Stimulated activated CD8-positive, alpha-beta memory T cell treated with anti-CD3 and anti-CD28 coated beads, Interleukin-4, amount 100 ng/mL, for 24 hours (primary cell): Measurements from ENCODE around the gene TNFSF4.
"Not testable (repeated sequence)": the region's sequence is repeated elsewhere in the genome, so short reads cannot be mapped to it uniquely, and the experiment has no call there.

Source experiments
- DNase-seq: peaks from one replicate; pipeline ENCODE4 v3.0.0-alpha.2; 2020; ENCODE audit warnings: low read depth

TNFSF4 gene, protein sequence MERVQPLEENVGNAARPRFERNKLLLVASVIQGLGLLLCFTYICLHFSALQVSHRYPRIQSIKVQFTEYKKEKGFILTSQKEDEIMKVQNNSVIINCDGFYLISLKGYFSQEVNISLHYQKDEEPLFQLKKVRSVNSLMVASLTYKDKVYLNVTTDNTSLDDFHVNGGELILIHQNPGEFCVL

DNA sequence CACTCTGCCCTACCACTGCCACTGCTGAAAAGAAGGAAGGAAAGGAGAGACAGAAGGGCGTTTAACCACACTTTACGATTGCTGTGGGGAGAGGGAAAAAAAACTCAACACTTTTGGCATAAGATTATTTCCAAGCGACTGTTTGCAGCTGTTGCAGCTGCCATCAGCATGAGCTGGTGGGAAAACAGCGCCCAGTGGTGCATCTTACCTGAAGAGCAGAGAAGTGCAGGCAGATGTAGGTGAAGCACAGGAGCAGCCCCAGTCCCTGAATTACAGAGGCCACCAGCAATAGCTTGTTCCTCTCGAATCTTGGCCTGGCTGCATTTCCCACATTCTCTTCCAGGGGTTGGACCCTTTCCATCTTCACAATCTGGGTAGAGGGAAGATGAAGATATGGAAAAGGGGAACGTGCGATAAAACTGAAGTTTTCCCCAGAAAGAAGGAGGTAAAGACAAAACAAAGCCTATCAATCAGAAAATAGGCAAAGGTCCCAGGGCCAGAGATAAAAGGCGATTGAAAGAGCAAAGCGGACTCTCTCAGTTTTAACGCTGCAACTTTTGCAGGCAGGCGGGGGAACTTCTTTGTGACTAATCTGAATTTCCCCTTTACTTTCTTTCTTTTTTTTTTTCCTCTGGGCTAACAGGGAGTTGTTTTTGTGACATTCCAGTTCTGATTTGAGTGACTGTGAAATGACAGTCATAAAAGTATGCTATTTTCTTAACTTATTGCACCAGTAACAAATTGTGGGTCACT is at the start of gene TNFSF4:
TNFSF4 (minus strand) TSS at position 516 of the 753 bp plus-strand sequence; CDS start at position 361, 155 bp downstream.
- DNase-seq = no peak

DNA sequence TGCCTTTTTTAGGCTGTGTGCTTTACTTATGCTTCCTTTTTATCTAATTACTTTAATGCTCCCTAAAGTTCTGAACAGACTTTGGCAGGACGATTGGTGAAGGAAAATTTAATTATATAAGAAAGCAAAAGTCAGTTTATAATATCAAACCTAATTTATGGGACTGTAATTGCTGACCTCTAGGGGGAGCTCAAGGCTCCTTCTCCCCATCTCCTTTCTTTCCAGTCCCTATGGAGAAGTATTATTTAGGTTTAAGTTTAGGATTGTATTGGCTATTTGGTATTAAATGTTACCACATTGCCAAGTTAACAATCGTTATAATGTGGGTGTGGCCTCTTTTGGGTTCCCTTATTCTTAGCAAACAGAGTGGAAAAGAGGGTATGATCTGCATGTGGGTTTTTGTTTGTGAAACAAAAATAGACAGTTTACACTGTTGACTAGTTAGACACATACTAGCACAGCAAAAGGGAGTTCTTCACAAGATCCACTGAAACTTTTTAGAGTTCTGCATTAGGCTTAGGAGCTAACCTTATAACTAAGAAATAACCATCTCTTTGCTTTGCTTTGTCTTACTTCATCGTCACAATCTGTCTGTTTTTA is 48.2 kb upstream of the TNFSF4 start:
- no peak for DNase-seq

DNA sequence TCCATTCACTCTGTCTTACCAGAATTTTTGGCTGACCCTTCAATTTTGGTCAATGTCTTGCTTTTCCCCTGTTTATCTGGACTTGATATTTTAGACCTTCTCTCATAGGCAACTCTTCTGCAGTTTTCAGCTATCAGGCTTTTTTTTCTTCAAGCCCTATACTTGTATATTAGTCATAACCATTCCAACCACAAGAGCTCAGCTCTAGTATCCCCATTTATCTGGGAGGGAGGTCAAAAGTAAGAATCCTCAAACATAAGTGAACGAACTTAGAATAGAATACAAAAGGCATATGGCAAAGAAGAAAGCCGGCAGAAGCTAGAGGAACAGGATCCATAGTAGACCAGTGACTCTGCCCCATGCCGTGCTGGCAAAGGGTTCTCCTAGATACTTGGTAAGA is 45.9 kb upstream of the TNFSF4 start:
- no peak for DNase-seq

DNA sequence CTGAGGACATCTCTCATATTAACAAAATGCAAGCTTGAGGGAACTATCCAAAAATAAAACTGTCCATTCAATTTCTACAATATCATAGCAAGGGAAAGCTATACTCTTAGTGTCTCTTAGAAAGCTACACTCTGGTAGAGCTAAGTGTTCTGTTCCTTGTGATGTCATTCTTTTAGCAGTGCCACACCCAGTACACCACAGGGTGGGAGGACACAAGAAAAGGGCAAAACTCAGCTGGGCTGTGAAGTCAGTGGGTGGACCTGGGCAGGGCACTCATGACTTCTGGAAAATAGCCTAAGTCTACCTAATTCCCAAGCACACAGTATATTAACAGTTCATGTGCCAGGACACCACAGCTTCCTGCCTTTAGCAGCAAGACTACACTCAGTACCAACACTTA is 42.2 kb upstream of the TNFSF4 start:
- no peak for DNase-seq

DNA sequence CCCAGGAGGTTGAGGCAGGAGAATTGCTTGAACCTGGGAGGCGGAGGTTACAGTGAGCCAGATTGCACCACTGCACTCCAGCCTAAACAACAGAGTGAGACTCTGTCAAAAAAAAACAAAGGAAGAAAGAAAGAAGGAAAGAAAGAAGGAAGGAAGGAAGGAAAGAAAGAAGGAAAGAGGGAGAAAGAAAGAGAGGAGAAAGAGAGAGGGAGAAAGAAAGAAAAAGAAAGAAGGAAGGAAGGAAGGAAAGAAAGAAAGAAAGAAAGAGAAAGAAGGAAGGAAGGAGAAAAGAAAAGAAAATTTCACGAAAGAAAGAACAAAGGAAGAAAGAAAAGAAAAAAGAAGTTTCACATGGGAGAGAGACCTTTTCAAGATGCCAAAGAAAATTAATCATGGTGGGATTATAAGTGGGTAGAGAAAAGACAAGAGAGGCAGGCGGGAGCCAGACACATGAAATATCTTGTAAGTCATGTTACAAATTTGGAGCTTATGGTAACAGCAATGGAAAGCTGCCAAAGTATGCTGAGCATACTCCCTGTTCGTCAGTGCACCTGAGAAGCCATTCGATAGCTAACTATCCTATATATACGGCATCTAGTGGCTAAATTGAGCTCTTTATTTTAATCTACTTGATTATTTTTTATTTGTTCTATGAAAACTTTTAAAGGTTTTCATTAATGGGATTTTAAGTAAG is 41.3 kb upstream of the TNFSF4 start:
- no peak for DNase-seq

DNA sequence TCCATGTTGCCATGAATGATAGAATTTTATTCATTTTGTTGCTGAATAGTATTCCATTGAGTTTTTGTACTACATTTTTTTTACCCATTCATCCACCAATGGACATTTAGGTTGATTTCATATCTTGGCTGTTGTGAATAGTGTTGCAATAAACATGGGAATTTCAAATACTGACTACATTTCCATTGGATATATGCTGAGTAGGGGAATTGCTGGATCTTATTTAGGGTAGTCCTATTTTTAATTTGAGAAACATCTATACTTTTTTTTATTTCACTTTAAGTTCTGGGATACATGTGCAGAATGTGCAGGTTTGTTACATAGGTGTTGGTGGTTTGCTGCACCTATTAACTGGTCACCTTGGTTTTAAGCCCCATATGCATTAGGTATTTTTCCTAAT is 38.8 kb upstream of the TNFSF4 start:
- no peak for DNase-seq

DNA sequence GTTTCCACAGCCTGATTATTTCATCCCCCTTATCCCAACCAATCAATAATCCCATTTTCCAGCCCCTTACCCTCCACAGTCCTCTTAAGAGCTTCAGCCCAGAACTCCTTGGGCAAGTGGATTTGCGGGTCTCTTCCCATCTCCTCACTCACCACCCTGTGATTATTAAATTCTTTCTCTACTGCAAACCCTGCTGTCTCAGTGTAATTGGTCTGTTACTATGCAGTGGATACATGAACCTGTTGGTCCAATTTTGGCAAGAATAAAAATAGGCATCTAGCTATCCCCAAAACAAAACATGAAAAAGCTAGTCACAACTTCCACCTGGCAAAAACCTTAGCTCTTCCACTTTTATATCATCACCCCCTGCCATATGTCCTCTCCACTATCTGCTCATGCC is 36.2 kb upstream of the TNFSF4 start:
- no peak for DNase-seq

DNA sequence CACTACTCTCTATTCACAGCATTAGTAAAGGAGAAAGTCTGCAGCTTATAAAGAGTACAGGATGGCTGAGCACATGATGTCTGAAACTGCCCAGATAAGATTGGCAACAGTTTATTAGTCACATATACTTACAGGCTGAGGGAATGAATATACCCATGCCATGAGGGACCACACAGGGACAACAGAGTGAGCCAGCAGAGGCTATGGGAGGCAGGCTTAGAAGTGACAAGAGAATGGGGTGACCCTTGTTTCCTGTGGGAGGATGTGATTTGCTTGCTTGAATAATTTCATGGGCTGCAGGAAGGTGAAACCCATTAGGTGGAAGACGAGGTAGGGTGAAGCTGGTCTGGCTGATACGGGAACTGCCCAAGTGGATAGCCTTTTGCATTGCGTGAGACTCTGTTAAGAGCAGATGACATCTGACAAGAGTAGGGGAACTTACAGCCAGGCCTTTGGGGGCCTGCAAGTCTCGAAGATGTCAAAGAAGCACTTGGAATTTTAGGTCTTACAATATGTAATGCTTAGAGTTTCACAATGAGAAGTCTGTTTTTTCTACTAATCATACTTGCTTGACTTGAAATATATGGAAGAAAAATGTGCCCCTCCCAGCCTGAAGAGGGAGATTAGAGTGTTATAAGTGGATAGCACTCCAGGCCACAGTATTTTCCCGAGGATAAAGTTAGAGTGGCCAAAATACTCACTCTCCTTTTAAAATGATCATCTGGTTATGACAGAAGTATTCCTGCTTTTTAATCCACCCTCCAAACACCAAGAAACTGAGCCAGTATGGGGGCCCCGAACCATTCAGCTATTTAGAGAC is 34.6 kb upstream of the TNFSF4 start:
- DNase-seq = no peak

DNA sequence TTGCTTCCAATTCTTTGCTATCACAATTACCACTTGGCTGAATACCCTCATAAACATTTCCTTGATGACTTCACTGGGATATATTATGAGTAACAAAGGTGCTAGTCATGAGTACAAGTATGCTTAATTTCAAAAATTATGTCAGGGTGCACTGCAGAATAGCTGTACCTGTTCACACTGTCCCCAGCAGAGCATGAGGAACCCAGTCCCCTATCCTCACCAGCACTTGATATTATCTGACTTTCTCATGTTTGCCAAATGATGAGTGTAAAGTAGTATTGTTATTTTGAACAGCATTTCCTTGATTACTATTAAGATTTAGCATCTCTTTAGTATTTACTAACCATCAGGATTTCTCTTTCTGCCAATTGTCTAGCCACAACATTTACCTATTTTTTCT is 33.5 kb upstream of the TNFSF4 start:
- DNase-seq = no peak

DNA sequence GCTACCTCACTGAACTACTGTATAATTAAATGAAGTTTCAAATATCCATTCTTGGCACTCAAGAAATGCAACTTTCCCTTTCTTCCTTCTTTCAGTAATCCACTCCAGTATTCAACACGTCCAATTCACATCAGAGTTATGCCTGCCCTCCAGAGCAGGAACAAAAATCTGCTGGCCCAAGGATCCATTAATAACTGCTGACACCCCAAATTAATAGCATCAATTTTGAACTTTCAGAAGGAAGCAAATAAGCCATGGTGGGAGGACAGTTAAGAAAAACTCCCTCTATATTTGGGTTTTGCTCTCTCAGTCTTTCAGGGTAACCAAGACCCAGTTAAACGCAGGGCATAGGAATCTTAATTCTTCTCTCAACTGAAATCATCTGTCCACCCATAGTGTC is 31.9 kb upstream of the TNFSF4 start:
- no peak for DNase-seq

DNA sequence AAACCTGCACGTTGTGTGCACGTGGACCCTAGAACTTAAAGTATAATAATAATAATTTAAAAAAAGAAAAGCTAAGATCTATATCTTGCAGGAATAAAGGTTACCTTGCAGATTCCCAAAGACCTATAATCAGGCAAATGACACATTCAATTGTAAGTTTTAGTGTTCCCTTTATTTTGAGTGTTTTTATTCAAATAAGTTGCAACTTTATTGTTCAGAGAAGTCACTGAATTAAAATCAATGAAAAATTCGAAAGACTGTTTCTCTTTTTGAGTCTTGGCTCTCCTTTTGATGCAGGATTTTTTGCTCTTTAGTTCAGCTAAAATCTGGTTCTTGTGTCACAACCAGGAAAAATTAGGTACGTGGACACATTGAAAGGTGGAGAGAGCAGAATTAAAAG is 27.8 kb upstream of the TNFSF4 start:
- DNase-seq = no peak

DNA sequence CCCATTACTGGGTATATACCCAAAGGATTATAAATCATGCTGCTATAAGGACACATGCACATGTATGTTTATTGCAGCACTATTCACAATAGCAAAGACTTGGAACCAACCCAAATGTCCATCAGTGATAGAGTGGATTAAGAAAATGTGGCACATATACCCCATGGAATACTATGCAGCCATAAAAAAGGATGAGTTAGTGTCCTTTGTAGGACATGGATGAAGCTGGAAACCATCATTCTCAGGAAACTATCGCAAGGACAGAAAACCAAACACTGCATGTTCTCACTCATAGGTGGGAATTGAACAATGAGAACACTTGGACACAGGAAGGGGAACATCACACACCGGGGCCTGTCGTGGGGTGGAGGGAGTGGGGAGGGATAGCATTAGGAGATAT is 27.3 kb upstream of the TNFSF4 start:
- DNase-seq = not testable (repeated sequence)

DNA sequence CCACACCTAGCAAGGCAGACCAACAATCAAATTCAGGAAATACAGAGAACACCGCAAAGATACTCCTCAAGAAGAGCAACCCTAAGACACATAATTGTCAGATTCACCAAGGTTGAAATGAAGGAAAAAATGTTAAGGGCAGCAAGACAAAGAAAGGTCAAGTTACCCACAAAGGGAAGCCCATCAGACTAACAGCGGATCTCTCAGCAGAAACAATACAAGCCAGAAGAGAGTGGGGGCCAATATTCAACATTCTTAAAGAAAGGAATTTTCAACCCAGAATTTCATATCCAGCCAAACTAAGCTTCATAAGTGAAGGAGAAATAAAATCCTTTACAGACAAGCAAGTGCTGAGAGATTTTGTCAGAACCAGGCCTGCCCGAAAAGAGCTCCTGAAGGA is 21.9 kb upstream of the TNFSF4 start:
- DNase-seq = not testable (repeated sequence)

DNA sequence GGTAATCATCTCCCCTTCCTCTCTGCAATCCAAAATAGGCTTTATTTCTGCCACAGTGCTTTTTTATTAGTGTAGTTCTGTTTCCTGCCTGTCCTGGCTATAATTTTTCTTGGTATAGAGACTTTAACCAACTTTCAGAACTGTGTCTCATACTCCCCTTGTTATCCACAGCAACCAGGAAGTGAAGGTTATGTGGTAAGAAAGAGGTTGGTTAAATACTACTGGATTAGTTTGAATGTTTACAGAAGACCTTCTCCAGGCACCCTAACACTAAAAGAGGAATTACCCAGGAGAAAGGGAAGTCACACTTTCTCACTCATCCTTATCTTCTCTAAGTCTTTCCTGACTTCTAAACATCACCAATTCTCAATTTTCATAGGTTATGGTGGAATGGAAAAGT is 17.8 kb upstream of the TNFSF4 start:
- DNase-seq = no peak

DNA sequence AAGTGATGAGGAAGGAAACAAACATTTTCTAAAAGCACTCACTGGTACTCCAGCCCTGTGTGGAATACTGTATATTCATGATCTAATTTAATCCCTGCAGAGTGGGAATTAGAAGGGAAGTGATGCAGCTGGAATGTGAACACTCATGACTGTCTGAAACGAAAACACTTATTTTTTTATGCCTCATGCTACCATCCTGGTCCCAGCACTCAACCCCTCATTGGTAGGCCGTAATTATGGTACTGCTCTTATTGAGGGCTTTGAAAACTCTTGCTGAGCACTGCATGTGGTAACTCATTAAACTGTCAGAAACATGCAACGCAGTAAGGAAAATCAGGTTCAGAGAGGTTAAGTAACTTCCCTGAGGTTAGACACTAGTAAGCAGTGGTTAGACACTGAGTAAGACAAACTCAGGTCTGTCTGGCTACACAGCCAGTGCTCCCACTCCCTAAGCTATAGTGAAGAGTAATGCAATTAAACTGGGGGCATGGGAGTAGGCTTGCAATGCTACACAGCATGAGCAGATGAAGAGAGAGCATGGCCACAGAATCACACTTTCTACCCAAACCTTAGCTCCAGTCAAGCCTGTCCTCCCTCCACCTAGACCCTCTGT is 17.3 kb upstream of the TNFSF4 start:
- DNase-seq = no peak

DNA sequence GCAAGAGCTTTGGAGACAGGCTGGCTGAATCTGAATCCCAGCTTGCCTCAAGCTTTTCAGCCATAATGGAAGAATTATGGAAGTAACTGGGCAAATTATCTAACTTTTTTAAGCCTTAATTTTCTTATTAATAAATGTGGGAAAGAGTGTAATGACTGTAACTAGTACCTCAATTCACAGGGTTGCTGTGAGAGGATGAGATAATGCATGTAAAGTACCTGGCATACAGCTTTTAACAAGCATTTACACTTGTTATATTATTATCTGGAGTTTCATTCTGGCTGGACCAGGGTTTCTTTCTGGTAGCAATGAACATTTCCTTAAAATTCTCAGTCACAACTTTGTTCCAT is 15.9 kb upstream of the TNFSF4 start:
- DNase-seq = no peak

DNA sequence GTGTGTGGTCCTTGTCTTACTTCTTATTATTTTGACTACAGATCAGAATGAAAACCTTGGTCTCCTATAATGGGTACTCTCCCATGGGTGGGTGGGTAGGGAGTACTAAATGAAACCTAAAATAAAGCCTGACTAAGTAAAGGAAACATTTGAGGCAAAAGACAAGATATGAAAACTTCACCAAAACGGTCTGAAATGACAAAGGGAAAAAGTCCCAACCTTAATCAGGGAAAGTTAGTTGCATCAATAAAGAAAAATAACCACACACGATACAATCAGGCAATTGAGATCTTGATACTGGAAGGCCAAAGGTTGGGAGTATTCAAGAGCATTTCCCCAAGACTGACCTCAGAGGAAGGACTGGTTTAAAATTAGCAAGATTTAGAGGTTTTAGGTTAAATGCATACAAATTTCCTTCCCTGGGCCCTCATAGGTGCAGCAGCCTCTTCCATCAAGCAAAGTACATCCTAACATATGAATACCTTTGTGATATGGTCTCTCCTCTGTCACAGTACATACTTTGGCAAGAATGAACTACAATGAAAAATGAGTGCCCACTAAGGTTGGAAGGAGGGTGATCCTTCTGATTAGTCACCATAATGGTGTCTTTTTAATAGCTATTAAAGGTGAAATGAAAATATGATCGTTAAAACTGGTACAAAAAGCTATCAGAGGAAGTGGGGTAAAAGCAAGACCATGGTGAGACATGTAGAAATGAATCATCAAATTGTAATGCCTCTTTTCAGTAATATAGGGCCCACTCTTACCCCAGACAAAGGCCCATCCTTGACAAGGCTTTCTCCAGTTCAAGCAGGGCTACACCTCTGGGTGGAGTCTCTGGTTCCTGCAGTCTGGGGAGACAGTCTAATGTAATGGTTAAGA is 15.3 kb upstream of the TNFSF4 start:
- no peak for DNase-seq

DNA sequence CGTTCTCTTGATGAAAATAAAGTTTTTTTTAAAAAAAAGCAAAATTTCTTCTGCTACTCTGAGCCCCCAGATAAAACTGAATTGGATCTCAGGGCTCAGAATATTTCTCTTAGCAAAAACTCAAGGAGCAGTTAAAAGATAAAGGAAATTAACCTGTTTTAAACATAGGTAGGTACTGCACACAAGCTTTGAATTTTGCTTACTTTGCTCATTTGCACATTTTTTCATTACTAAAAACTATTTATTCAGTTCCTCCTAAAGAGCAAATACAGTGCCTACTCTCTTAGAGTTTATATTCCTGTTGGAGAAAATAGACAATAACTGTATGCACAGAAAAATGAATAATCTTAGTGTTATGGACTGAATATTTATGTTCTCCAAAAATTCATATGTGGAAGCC is 13.0 kb upstream of the TNFSF4 start:
- no peak for DNase-seq

DNA sequence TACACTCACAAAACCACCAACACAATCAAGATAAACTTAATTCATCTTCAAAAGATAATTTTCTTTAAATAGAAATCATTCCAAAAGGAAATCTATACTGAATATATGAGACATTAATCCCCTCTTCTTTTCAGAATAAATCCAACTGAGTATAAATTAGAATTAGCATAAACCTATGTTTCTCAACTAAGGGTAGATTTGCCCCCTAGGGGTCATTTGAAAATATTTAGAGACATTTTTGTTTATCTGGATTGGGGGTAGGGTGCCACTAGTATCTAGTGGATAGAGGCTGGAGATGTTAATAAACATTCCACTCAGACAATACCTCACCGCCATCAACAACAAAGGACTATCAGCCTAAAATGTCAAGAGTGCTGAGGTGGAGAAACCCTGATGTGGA is 6.5 kb upstream of the TNFSF4 start:
- no peak for DNase-seq

DNA sequence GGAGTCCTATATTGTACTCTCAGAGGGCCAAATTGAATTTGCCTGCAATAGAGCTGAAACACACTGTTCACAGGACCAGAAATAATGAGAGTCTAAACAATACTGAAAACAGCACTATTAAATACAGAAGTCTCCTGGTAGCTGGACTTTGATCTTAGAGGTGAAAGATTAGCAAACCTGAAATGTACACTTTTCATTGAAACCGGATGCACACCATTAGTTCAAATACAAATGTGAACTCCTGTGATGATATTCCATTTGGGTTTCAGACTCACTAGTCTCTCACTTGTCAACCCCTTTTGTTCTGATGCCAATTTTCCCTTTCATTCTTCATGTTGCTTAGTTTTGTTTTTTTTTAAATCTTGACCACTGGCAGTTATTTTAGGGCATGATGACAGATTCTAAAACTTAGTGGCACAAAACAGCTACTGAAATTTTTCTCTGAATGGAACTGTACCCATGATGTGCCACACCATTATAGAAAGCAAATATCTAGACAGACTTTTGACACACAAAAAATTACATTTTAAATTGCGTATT is 5.9 kb upstream of the TNFSF4 start:
- DNase-seq = no peak
